Measurements from ENCODE around the gene KLK3.

Gene KLK3

DNA sequence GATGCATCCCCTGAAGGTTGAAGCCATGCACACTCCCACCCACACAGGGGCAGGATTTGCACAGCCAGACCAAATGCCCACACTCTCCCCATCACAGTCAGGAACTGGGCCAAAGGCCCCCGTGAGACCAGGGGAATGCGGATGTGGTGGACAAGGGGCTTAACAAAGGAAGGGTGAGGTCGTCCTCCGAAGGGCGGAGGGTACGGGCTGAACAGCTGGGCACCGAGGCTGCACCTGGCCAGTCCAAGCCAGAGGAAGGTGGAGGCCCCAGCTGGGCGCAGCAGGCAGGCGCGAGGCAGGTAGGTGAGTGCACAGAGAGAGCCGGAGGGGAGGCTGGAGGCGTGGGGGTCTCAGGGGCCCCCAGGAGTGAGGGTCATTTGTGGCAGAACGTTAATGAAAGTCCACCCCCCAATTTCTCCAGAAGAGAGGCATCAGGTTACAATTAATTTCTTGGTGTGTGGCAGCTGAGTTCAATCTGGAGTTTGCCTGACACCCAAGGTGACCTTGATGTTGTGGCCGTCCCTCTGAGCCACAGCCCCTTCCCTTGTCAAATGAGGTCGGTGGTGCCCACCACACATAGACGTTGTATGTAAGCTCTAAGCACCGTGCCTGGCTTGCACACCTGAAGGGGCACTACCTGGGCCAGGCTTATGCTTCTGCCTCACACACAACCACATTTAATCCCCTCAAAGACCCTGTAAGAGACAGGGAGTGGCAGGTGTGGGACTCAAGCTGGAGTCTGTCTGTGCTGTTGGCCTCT is 24.3 kb upstream of the KLK3 start:
- no peak overlapping the region for H3K4me3 ChIP-seq (ENCODE audit: low read depth, low read length)

GRCh38 chr19:50831026-50831396 is 23.7 kb upstream of the KLK3 start:
- H3K4me3 ChIP-seq (ENCODE audit: low read depth, low read length): no peak overlapping the region

GRCh38 chr19:50832666-50833065 is 22.0 kb upstream of the KLK3 start:
- no peak overlapping the region for H3K4me3 ChIP-seq (ENCODE audit: low read depth, low read length)

DNA sequence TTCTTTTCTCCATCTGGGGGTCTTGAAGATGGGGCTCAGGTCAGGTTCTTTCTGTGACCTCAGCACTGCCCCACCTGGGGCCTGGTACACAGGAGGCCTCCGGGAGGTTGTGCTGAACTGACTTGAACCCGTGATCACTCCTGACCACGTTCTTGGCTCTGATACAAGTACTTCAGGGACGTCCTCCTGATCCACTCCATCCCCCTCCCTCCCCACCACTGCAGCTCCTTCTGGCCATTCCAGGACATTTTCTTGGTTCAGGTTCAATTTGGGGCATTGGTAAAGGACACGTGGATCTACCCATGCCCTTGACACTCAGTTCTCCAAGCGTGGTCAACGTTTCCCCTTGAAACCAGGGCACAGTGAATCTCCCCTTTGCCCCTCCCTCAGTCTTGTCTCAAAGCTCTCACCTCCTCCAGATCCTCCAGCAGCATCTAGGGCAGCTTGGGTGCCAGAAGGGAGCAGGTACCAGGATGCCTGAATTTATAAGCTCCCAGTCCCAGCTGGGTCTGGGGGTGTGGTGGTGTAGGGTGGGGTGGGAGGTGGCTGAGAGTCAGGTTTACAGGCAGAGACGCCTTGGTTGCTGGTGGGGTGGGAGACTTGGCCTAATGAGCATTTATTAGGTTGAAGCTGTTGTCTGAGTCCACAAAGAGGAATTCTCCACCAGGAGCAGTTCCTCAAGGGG is 21.5 kb upstream of the KLK3 start, which contains the start of gene KLK15:
TSS of gene KLK15 (minus strand) at position 458 of the 685 bp plus-strand sequence. CDS start 2,082 bp downstream, outside the sequence.
- no peak within 1 kb of the TSS for H3K4me3 ChIP-seq (ENCODE audit: low read depth, low read length)

DNA sequence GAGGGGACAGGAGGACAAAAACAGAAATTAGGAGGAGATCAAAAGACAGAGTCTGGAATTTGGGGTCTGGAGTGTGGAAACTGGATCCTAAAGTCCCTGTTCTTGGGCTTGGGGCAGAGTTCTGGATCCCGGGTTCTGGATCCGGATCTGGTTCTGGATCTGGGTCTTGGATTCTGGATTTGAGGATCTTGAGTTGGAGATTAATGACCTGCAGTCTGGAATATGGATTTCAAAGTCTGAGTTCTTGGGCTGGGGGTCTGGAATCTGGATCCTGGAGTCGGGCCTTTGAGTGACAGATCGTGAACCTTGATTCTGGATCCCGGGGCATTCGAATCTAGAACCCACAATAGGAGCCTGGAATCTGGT is 20.9 kb upstream of the KLK3 start:
- no peak overlapping the region for H3K4me3 ChIP-seq (ENCODE audit: low read depth, low read length)

DNA sequence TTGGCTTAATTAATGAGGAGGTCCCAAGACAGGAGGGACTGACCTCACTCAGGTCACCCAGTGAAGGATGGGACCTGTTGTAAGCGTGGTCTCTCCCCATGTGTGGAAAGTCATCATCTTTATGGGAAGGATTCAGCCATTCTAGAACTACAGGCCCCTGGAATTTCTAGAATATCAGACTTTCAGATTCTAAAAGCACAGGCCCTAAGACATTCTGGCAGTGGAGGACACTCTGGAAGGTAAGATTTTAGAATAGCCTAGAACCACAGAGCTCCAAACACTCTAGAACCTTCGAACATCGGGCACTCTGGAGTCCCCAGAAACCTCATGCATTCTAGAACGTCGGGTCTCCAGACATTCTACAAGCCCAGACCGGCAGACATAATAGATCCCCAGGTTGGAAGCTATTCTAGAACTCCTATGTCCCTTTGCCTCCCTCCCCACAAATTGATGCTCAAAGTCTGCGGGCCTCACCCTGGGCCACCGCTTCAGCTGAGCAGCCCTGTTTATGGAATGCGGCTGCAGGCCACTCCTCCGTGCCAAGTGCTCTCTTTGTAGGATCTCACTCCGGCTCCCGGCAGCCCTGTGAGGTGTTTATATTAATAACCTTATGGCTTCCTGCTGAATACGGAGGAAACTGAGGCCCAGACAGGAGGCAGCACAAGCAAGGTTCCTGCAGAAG is 19.5 kb upstream of the KLK3 start:
- H3K4me3 ChIP-seq (ENCODE audit: low read depth, low read length): peak overlapping the region; percentile 87

DNA sequence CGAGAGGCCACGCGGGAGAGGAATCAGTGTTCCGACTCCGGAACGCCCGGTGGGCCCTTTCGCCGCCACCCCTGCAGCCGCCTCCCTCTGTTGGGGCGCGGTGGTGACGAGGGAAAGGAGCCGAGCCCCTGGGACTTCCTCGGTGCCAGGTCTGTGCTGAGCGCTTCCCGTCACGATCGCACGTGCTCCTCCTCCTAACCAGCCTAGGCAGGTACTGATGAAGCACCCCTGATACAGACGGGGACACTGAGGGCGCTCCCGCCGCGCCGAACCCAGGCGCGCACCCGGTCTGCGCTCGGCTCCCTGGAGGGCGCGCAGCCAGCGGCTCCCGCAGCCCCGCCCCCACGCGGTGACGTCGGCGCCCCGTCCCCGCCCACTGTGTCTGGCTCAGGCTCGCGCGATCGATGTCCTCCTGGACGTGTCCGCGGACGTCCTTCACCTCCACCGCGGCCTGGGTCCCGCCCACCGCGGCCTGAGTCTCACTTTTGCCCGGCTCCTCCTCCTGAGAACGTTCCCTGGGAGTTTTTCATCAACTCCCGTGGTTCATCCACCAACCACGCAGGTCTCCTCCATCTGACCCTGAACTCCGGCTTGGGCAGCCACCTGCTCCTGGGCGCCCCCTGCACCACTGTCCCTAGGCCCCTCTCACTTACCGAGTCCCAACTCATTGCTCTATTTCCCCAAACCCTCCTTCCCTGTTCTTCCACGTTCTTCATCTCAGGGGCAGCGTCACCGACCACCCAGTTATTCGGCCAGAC is 18.8 kb upstream of the KLK3 start:
- H3K4me3 ChIP-seq (ENCODE audit: low read depth, low read length): peak overlapping the region; percentile 87

DNA sequence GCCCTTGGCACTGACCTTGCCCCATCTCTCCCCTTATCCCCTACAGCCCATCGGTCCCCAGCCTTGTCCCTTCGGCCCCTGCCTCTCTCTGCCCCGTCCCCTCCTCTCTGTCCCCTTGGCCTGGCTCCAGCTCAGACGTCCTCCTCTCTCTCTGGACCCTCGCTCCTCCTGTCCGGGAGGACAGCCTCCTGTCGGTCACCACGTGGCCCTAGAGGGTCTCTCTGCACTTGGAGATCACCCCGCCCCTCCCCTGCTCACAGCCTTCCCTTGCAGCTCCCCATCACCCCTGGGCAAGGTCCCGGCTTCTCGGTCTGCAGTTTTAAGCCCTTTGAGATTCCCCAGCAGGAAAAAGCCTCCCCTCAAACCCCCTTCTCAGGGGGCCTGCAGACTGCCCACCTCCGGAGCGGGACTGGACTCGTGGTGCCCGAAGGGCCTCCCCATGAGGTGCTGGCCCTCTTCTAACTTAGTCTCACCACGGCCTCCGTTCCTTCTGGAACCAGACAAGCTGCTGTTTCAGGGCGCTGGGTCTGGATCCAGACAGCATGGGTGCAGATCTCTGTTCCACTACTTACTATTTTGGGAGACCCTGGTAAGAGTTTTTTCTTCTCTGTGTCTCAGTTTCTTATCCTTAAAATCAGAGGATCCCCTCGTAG is 18.0 kb upstream of the KLK3 start:
- H3K4me3 ChIP-seq (ENCODE audit: low read depth, low read length): no peak overlapping the region

DNA sequence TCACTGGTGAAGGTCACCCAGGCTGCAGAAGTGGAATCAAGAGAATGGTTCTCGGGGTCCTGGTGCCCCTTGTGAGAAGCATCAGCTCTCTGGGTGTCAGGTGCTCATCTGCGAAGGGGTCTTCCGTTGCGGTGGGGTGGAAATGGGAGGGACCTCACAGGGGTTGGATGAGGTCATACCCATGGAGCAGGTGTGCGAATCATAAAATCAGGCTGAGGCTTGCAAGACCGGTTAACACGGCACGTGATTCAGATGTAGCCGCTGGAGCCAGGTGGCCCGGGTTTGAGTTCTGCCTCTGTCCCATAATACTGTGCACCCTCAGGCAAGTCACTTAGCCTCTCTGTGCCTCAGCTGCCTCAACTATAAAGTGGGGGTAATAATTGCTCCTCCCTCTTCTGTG is 17.4 kb upstream of the KLK3 start:
- no peak overlapping the region for H3K4me3 ChIP-seq (ENCODE audit: low read depth, low read length)

- no peak overlapping the region for H3K4me3 ChIP-seq (ENCODE audit: low read depth, low read length)
Measured at GRCh38 chr19:50838239-50838638, 16.5 kb upstream of the KLK3 start.

GRCh38 chr19:50839712-50840655 is 14.7 kb upstream of the KLK3 start:
- no peak overlapping the region for H3K4me3 ChIP-seq (ENCODE audit: low read depth, low read length)

DNA sequence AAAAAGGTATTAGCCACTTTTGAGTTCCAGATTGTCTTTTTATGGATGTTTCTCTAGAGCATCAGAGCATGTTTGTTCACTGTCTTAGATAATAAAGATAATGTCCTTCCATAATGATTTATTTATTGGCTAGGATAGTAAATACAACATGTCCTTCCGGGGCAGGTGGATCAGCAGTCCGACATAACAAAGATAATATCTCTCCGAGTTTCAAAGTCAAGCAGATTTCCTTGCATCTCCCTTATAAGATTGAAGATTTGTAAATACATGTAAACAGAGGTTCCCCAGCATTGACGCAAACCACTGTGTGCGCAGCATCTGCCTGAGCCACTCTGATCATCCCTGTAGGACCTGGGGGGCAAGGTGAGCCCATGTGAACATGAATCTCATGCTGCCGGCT is 12.6 kb upstream of the KLK3 start:
- H3K4me3 ChIP-seq (ENCODE audit: low read depth, low read length): no peak overlapping the region

DNA sequence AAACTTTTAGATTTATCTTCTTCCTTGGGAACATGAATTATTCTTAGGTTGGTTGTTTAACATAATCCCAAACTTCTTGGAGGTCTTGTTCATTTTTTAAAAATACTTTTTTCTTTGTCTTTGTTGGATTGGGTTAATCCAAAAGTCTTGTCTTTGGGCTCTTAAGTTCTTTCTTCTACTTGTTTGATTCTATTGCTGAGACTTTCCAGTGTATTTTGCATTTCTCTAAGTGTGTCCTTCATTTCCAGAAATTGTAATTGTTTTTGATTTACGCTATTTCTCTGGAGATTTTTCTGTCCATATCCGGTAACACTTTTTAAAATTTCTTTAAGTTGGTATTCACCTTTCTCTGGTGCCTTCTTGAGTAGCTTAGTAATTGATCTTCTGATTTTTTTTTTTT is 11.5 kb upstream of the KLK3 start:
- H3K4me3 ChIP-seq (ENCODE audit: low read depth, low read length): no peak overlapping the region

GRCh38 chr19:50843701-50844221 is 11.0 kb upstream of the KLK3 start:
- no peak overlapping the region for H3K4me3 ChIP-seq (ENCODE audit: low read depth, low read length)

- no peak overlapping the region for H3K4me3 ChIP-seq (ENCODE audit: low read depth, low read length)
Measured at GRCh38 chr19:50844296-50844935, 10.3 kb upstream of the KLK3 start.

DNA sequence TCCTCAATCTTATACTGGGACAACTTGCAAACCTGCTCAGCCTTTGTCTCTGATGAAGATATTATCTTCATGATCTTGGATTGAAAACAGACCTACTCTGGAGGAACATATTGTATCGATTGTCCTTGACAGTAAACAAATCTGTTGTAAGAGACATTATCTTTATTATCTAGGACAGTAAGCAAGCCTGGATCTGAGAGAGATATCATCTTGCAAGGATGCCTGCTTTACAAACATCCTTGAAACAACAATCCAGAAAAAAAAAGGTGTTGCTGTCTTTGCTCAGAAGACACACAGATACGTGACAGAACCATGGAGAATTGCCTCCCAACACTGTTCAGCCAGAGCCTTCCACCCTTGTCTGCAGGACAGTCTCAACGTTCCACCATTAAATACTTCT is 4.0 kb upstream of the KLK3 start:
- no peak overlapping the region for H3K4me3 ChIP-seq (ENCODE audit: low read depth, low read length)

GRCh38 chr19:50851620-50852019 is 3.1 kb upstream of the KLK3 start:
- no peak overlapping the region for H3K4me3 ChIP-seq (ENCODE audit: low read depth, low read length)

- H3K4me3 ChIP-seq (ENCODE audit: low read depth, low read length): no peak overlapping the region
Measured at GRCh38 chr19:50857366-50857765, 2.7 kb downstream of the KLK3 start.

DNA sequence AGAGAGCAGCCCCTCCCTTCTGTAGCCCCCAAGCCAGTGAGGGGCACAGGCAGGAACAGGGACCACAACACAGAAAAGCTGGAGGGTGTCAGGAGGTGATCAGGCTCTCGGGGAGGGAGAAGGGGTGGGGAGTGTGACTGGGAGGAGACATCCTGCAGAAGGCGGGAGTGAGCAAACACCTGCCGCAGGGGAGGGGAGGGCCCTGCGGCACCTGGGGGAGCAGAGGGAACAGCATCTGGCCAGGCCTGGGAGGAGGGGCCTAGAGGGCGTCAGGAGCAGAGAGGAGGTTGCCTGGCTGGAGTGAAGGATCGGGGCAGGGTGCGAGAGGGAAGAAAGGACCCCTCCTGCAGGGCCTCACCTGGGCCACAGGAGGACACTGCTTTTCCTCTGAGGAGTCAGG is 4.2 kb downstream of the KLK3 start:
- no peak overlapping the region for H3K4me3 ChIP-seq (ENCODE audit: low read depth, low read length)

Data from iPS-11a (cell line).